ENCODE measurements around the gene HNRNPA1L2.

The HNRNPA1L2 gene

DNA sequence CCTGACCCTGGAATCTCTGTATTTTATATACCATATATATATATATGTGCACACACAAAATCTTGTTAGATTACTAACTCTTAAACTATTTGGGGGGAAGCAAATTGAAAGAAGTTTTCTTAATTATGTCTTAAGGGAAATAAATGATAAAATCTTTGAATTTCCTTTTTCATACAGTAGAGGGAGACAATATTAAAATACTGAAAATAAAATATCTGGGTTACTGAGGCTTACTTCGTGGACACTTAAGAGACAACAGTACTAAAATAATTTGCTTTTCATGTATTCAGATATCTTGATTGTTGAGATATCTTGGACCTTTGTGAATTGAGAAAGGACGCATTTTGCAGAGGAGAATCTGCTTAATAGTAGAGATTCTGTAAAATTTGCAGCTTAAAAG, 27.4 kb downstream of the HNRNPA1L2 start:
- CTCF ChIA-PET = no interaction called here
- Histone ChIP-seq H3K27ac (ENCODE audit: extremely low read depth, low read depth, low read length) (no peak overlapping the region), H3K4me1 (ENCODE audit: control insufficient read depth, insufficient read depth, low read length) (no peaks in the 10 kb centered on the region), H3K36me3 (ENCODE audit: control insufficient read depth in 2 of 2, insufficient read depth in 1 of 2, low read length in 2 of 2) (peaks cover 19 to 48% of the 10 kb centered on the region in 2 experiments), H3K4me3 (ENCODE audit: low read depth, low read length) (no peak overlapping the region), H3K9me3 (ENCODE audit: control insufficient read depth, insufficient read depth, low read depth, low read length) (no peaks in the 10 kb centered on the region)
- TF ChIP-seq ZNF488 (tag by site-specific recombination; IDR thresholded peaks at IDR 0.05) (no peak), TCF7L2 (IDR thresholded peaks at IDR 0.05; ENCODE audit: borderline replicate concordance, low read depth, low read length) (no peak), ZNF529 (tag by site-specific recombination; IDR thresholded peaks at IDR 0.05; ENCODE audit: insufficient replicate concordance) (no peak), ZNF791 (tag by site-specific recombination; IDR thresholded peaks at IDR 0.05) (no peak), ZNF280C (tag by site-specific recombination; IDR thresholded peaks at IDR 0.05) (no peak), ZSCAN4 (tag by site-specific recombination; IDR thresholded peaks at IDR 0.05) (no peak), ZNF776 (tag by site-specific recombination; IDR thresholded peaks at IDR 0.05; ENCODE audit: borderline replicate concordance) (no peak), ZNF792 (tag by site-specific recombination; IDR thresholded peaks at IDR 0.05) (no peak), ZFP41 (tag by site-specific recombination; IDR thresholded peaks at IDR 0.05; ENCODE audit: borderline replicate concordance) (no peak)
- POLR2A ChIA-PET = no interaction called here

DNA sequence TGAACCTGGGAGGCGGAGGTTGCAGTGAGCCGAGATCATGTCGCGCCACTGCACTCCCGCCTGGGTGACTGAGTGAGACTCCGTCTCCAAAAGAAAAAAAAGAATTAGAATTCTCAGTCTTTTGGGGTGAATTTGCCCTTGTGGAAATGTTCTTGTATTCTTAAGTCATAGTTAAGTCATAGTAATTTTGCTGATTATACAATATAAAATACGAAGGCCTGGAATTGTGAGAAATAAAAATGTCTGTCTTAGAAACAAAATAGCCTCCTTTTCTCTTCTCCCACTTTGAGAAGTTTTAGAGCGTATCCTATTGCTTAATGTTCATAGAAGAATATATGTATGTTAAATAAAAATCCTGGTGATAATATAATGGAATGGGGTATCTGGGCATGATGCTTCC, 28.5 kb downstream of the HNRNPA1L2 start:
- peaks cover 16 to 45% of the 10 kb centered on the region in 2 experiments for H3K36me3 ChIP-seq (ENCODE audit: control insufficient read depth in 2 of 2, insufficient read depth in 1 of 2, low read length in 2 of 2)
- POLR2A ChIA-PET = no interaction called here

GRCh38 chr13:52673465-52673864, 31.2 kb downstream of the HNRNPA1L2 start:
- POLR2A ChIA-PET = no interaction called here
- H3K36me3 ChIP-seq (ENCODE audit: control insufficient read depth in 2 of 2, insufficient read depth in 1 of 2, low read length in 2 of 2) = peaks cover 4 to 39% of the 10 kb centered on the region in 2 experiments

More for the DNA sequence above, 28.5 kb downstream of the HNRNPA1L2 start:
- Histone ChIP-seq H3K9me3 (ENCODE audit: control insufficient read depth, insufficient read depth, low read depth, low read length) (no peaks in the 10 kb centered on the region), H3K4me1 (ENCODE audit: control insufficient read depth, insufficient read depth, low read length) (no peaks in the 10 kb centered on the region), H3K27ac (ENCODE audit: extremely low read depth, low read depth, low read length) (no peak overlapping the region), H3K4me3 (ENCODE audit: low read depth, low read length) (no peak overlapping the region)
- CTCF ChIA-PET = no interaction called here
- TF ChIP-seq ZSCAN16 (tag by site-specific recombination; IDR thresholded peaks at IDR 0.05) = no peak
- TF ChIP-seq ZNF311 (tag by site-specific recombination; IDR thresholded peaks at IDR 0.05; ENCODE audit: borderline replicate concordance) = no peak
- no peak for TF ChIP-seq PRDM6 (tag by site-specific recombination; IDR thresholded peaks at IDR 0.05)
- no peak for TF ChIP-seq ZNF426 (tag by site-specific recombination; IDR thresholded peaks at IDR 0.05)
- no peak for TF ChIP-seq ZNF777 (tag by site-specific recombination; IDR thresholded peaks at IDR 0.05; ENCODE audit: borderline replicate concordance)
- TF ChIP-seq ZNF140 (tag by site-specific recombination; IDR thresholded peaks at IDR 0.05) = no peak
- no peak for TF ChIP-seq ZNF274 (IDR thresholded peaks at IDR 0.05; ENCODE audit: low read length)
- TF ChIP-seq ZNF274 (tag by site-specific recombination; IDR thresholded peaks at IDR 0.05; ENCODE audit: borderline replicate concordance) = no peak
- TF ChIP-seq PRDM1 (tag by site-specific recombination; IDR thresholded peaks at IDR 0.05) = no peak
- TF ChIP-seq ZNF175 (tag by site-specific recombination; IDR thresholded peaks at IDR 0.05) = no peak
- no peak for TF ChIP-seq ZNF654 (tag by site-specific recombination; IDR thresholded peaks at IDR 0.05; ENCODE audit: low read depth)

More at GRCh38 chr13:52673465-52673864, 31.2 kb downstream of the HNRNPA1L2 start:
- Histone ChIP-seq H3K4me3 (ENCODE audit: low read depth, low read length) (no peak overlapping the region), H3K9me3 (ENCODE audit: control insufficient read depth, insufficient read depth, low read depth, low read length) (no peaks in the 10 kb centered on the region), H3K4me1 (ENCODE audit: control insufficient read depth, insufficient read depth, low read length) (no peaks in the 10 kb centered on the region), H3K27ac (ENCODE audit: extremely low read depth, low read depth, low read length) (no peak overlapping the region)
- TF ChIP-seq ZNF664 (tag by site-specific recombination; IDR thresholded peaks at IDR 0.05) (no peak), ZFHX2 (tag by site-specific recombination; conservative IDR thresholded peaks at IDR 0.05) (no peak), PATZ1 (tag by site-specific recombination; IDR thresholded peaks at IDR 0.05) (no peak), ZNF114 (tag by site-specific recombination; IDR thresholded peaks at IDR 0.05) (no peak), BCL11B (tag by site-specific recombination; IDR thresholded peaks at IDR 0.05; ENCODE audit: low read depth) (no peak)
- CTCF ChIA-PET = interaction anchor here (0.7 kb wide), 1 partner anchor 136 kb away, joined by 3 read pairs; no protein-coding TSS in a partner anchor
